K562 (cell line): ENCODE measurements around the gene NTRK1. TPM values are rescaled to one million over a fixed set of nuclear protein-coding genes. Genes with fewer than 3 reads are reported as not detected.

ENCODE experiments used
- ATAC-seq: fragments of 200-7000 bp; cut with Tn5 transposase; 3 replicates; pipeline ENCODE4 v1.9.1; 2020; ENCODE audit warnings: moderate library complexity
- BruUV-seq: library from RNA; stranded (reverse); fragments of 400-500 nt; replicated peaks from 2 replicates; lab custom pipeline; 2021; lab: Mats Ljungman, UMichigan
- CTCF ChIA-PET: fragments of 300-600 bp; formaldehyde crosslinking; extraction: SDS; loops from one replicate; lab custom pipeline; 2021; ENCODE audit warnings: low intra/inter-chr PET ratio; lab: Yijun Ruan, JAX
- POLR2A ChIA-PET: fragments of 300-600, 350-650 bp; sonication (Branson Sonifier 250); formaldehyde crosslinking; extraction: SDS; loops from one replicate; lab custom pipeline; 2021; ENCODE audit warnings: antibody characterized with exemption, inconsistent platforms; lab: Yijun Ruan, JAX
- DNase-seq, 4 experiments: peaks; one replicate each; pipeline versions ENCODE4 v3.0.0 to v3.0.0-alpha.2; 2011 to 2018; ENCODE audit warnings: low spot score in 3 of 4, mixed read lengths in 3 of 4; ENCODE audit errors: extremely low read depth in 1 of 4
- FAIRE-seq: peaks from 2 replicates; lab custom pipeline; 2011; peaks lifted over from hg19 to GRCh38; lab: Jason Lieb, UNC
- H2AFZ ChIP-seq: 2 replicates; pipeline ENCODE4 v1.6.0; 2011; ENCODE audit warnings: low read depth, low read length, control low read depth, inconsistent platforms
- H3K27ac ChIP-seq: fragments of 200-600 bp; 3 replicates; pipeline ENCODE4 v1.8.0; 2011; ENCODE audit warnings: low read depth, mild to moderate bottlenecking, control low read depth, inconsistent platforms, low read length, moderate library complexity, mixed read lengths; ENCODE audit errors: extremely low read depth
- H3K27me3 ChIP-seq, 2 experiments: fragments of 300-600 bp in 1 of 2; 2 replicates in 1 of 2; 3 replicates in 1 of 2; pipeline versions ENCODE4 v1.6.0 to v1.8.0; 2011; ENCODE audit warnings: inconsistent platforms in 2 of 2, low read length in 2 of 2, mild to moderate bottlenecking in 1 of 2, mixed read lengths in 1 of 2, moderate library complexity in 1 of 2; ENCODE audit not compliant: control insufficient read depth in 2 of 2, insufficient read depth in 2 of 2
- H3K36me3 ChIP-seq: fragments of 300-600 bp; 3 replicates; pipeline ENCODE4 v1.8.0; 2011; ENCODE audit warnings: mild to moderate bottlenecking, low read length, inconsistent platforms; ENCODE audit not compliant: control insufficient read depth, insufficient read depth
- H3K4me1 ChIP-seq, 2 experiments: fragments of 200-600 bp in 1 of 2; replicated peaks in 1 of 2; 2 replicates in 1 of 2; 3 replicates in 1 of 2; pipeline versions ENCODE4 v1.5.1 to v1.8.0; 2011; ENCODE audit warnings: inconsistent platforms in 2 of 2, low read length in 2 of 2, mild to moderate bottlenecking in 1 of 2, mixed read lengths in 1 of 2, moderate library complexity in 1 of 2; ENCODE audit not compliant: control insufficient read depth in 2 of 2, insufficient read depth in 2 of 2
- H3K4me2 ChIP-seq: 2 replicates; pipeline ENCODE4 v1.6.1; 2011; ENCODE audit warnings: low read length, control low read depth, inconsistent platforms, mixed read lengths; ENCODE audit not compliant: insufficient read depth
- H3K4me3 ChIP-seq: fragments of 200-600 bp; sonication (generic), shearing (Covaris generic); 2 replicates; pipeline ENCODE4 v1.5.1; 2016; ENCODE audit warnings: control low read depth, inconsistent platforms
- H3K79me2 ChIP-seq: fragments of 200-600 bp; 3 replicates; pipeline ENCODE4 v1.8.0; 2011; ENCODE audit warnings: low read length, inconsistent platforms; ENCODE audit not compliant: control insufficient read depth, insufficient read depth
- H3K9ac ChIP-seq, 2 experiments: 2 replicates each; pipeline versions ENCODE4 v1.6.0 to v1.6.1; 2011; ENCODE audit warnings: low read depth in 2 of 2, low read length in 2 of 2, control low read depth in 1 of 2, inconsistent platforms in 1 of 2, mild to moderate bottlenecking in 1 of 2, mixed read lengths in 1 of 2; ENCODE audit not compliant: insufficient read depth in 1 of 2
- H3K9me1 ChIP-seq: one replicate; pipeline ENCODE4 v1.6.0; 2011; ENCODE audit warnings: inconsistent platforms, mild to moderate bottlenecking, low read length, moderate library complexity; ENCODE audit not compliant: control insufficient read depth, insufficient read depth
- H3K9me3 ChIP-seq: replicated peaks from 2 replicates; pipeline ENCODE4 v1.5.1; 2011; ENCODE audit warnings: low read depth, low read length, inconsistent platforms; ENCODE audit not compliant: control insufficient read depth, insufficient read depth
- H4K20me1 ChIP-seq: replicated peaks from 2 replicates; pipeline ENCODE4 v1.6.1; 2011; ENCODE audit warnings: low read length, inconsistent platforms, mixed read lengths; ENCODE audit not compliant: control insufficient read depth, insufficient read depth
- BCOR ChIP-seq: fragments of 450-650 bp; IDR thresholded peaks from 2 replicates; pipeline ENCODE4 v1.6.1; 2016
- CBFB ChIP-seq: sonication (generic); formaldehyde crosslinking; IDR thresholded peaks from 2 replicates; pipeline ENCODE4 v1.4.0; 2020; ENCODE audit warnings: mild to moderate bottlenecking, missing genetic modification reagents
- CBX3 ChIP-seq, 2 experiments: IDR thresholded peaks; 1 replicate in 1 of 2; 2 replicates in 1 of 2; pipeline ENCODE4 v1.6.1; 2012; ENCODE audit warnings: inconsistent platforms in 2 of 2, low read length in 2 of 2, borderline replicate concordance in 1 of 2, control low read depth in 1 of 2
- FOXA3 ChIP-seq, 2 experiments: fragments of 450-650 bp in 1 of 2; sonication (generic) in 1 of 2; formaldehyde crosslinking; IDR thresholded peaks in 1 of 2; conservative IDR thresholded peaks in 1 of 2; 2 replicates each; pipeline versions ENCODE4 v1.4.0 to v1.8.0; 2020 to 2022; ENCODE audit warnings: mild to moderate bottlenecking in 2 of 2, missing genetic modification reagents in 1 of 2
- POLR2G ChIP-seq: fragments of 200-400 bp; formaldehyde crosslinking; IDR thresholded peaks from 2 replicates; pipeline ENCODE4 v1.6.1; 2017; ENCODE audit warnings: low read depth, mild to moderate bottlenecking, antibody characterized with exemption, low read length, moderate library complexity
- SIN3A ChIP-seq, 2 experiments: fragments of 150-350 bp in 1 of 2; IDR thresholded peaks; 2 replicates each; pipeline ENCODE4 v1.6.1; 2011 to 2016; ENCODE audit warnings: borderline replicate concordance in 2 of 2, low read depth in 2 of 2, low read length in 2 of 2, mild to moderate bottlenecking in 2 of 2, moderate library complexity in 2 of 2; ENCODE audit not compliant: control insufficient read depth in 1 of 2
- SP2 ChIP-seq: IDR thresholded peaks from 2 replicates; pipeline ENCODE4 v1.6.1; 2011; ENCODE audit warnings: mild to moderate bottlenecking, low read depth, low read length, moderate library complexity; ENCODE audit not compliant: poor library complexity, severe bottlenecking; ENCODE audit errors: extremely low read depth
- TGIF2 ChIP-seq: sonication (generic); formaldehyde crosslinking; IDR thresholded peaks from 2 replicates; pipeline ENCODE4 v1.8.1; 2022; ENCODE audit warnings: mild to moderate bottlenecking, missing genetic modification reagents, moderate library complexity
- WGBS: fragments of 100-300 bp; shearing (Covaris generic); methylation state at CpG from one replicate; pipeline ENCODE4 v1.1.6; 2016; ENCODE audit warnings: low coverage, mixed read lengths; ENCODE audit not compliant: insufficient coverage; ENCODE audit errors: missing lambda C conversion rate; 5-methylcytosine and 5-hydroxymethylcytosine counted together
- in situ Hi-C: fragments of 300-500 bp; cut with MboI; formaldehyde crosslinking; loops from 4 replicates; pipeline ENCODE4 v1.15.0; 2018; ENCODE audit warnings: inconsistent platforms, mixed read lengths
- intact Hi-C: fragments of 100-400 bp; cut with micrococcal nuclease; formaldehyde crosslinking; loops from 2 replicates; pipeline ENCODE4 v1.14.2; 2022
- polyA plus RNA-seq, 8 experiments: library from polyadenylated mRNA; depleted of rRNA in 4 of 8; stranded (reverse) in 5 of 8; unstranded in 3 of 8; fragments of >200 nt; fragmentation: Nextera tagmentation in 2 of 8; fragmentation: Illumina TruSeq in 1 of 8; extraction: Ambion mirVana in 2 of 8; extraction: Trizol in 1 of 8; gene quantifications; 2 replicates each; pipeline versions ENCODE4 v1.2.1 to v1.2.3, GENCODE V29; 2011 to 2014; ENCODE audit warnings: inconsistent platforms in 1 of 8, missing spikeins in 1 of 8
- total RNA-seq, 7 experiments: library from RNA; depleted of rRNA in 6 of 7; stranded (reverse); fragments of >200 nt in 6 of 7; fragmentation: Illumina TruSeq in 2 of 7; extraction: Trizol in 2 of 7; gene quantifications; 2 replicates each; pipeline versions ENCODE4 v1.2.1 to v1.2.3, GENCODE V29; 2011 to 2021; ENCODE audit warnings: low replicate concordance in 1 of 7

NTRK1 gene
- total and polyA plus RNA-seq, 9 of the 15 experiments (the other 6 are each of a cell fraction or from before 2014, with no cell fraction given): 0.46 to 30.0 (median 7.9) TPM

DNA sequence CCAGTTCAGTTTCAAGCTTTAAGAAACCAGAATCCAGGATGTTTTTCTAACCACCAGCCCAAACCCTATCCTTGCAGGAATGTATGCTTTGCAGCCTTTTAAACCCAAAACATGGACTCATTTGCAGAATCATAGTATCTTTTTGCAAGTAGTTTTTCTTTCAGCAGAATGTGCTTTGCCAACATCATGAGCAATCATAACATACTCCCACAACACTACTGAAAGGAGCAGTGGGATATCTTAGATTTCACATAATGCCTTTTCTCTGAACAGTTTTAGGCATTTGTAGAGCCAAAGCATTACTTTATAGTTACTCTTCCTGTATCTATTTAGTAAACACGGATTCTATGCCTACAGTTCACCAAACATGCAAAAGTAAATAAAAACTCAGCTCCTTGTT, 34.0 kb upstream of the NTRK1 start:
- in situ Hi-C loops (no loop called here), intact Hi-C loops (no loop called here)
- Histone ChIP-seq H3K9me3 (no peaks in the 10 kb centered on the region), H3K9ac (no peak overlapping the region), H3K9me1 (no peaks in the 10 kb centered on the region), H2AFZ (no peak overlapping the region), H3K27ac (no peak overlapping the region), H3K27me3 (peaks cover 10 to 19% of the 10 kb centered on the region in 2 experiments; a peak in 3 of 5 replicates), H3K4me3 (no peak overlapping the region), H3K79me2 (no peaks in the 10 kb centered on the region), H3K36me3 (no peaks in the 10 kb centered on the region), H4K20me1 (no peaks in the 10 kb centered on the region), H3K4me2 (no peak overlapping the region), H3K4me1 (peaks cover 0 to 2% of the 10 kb centered on the region in 2 experiments; a peak in 1 of 5 replicates)
- no TSS peak for BruUV-seq
- ATAC-seq (no peak), FAIRE-seq (no peak), DNase-seq (no peak)
- ChIA-PET CTCF (no interaction called here), POLR2A (no interaction called here)
- 5% methylated on average over 1 of the region's 1 CpG for WGBS
- TF ChIP-seq SIN3A (IDR thresholded peaks at IDR 0.05; ENCODE audit: borderline replicate concordance in 2 of 2, control insufficient read depth in 1 of 2, low read depth in 2 of 2, low read length in 2 of 2): no peak
- no peak for TF ChIP-seq SP2
- no peak for TF ChIP-seq FOXA3 (CRISPR knock-in tag; conservative IDR thresholded peaks at IDR 0.05 in 1 of 2, IDR thresholded peaks at IDR 0.05 in 1 of 2)
- TF ChIP-seq CBFB (CRISPR knock-in tag): no peak
- no peak for TF ChIP-seq BCOR
- no peak for TF ChIP-seq CBX3 (IDR thresholded peaks at IDR 0.05; ENCODE audit: borderline replicate concordance in 1 of 2, low read length in 2 of 2)
- no peak for TF ChIP-seq POLR2G
- no peak for TF ChIP-seq TGIF2
